Natural killer cell (primary cell): ENCODE results near the gene MAST2. TPM values are rescaled to one million over a fixed set of nuclear protein-coding genes. Genes with fewer than 3 reads are reported as not detected.

Experiments used
- ATAC-seq, 3 donors: fragments of 150-1000 bp in 2 of 3; fragments of 200-7000 bp in 1 of 3; cut with Tn5 transposase; 1 replicate in 1 of 3; 2 replicates in 2 of 3; pipeline ENCODE4 v1.10.0; 2021; ENCODE audit warnings: mild to moderate bottlenecking in 2 of 3, moderate library complexity in 2 of 3
- DNase-seq, 2 donors: peaks; one replicate each; pipeline versions ENCODE4 v3.0.0 to v3.0.0-alpha.2; 2013 to 2021; ENCODE audit warnings: mixed read lengths in 1 of 2
- H3K27ac ChIP-seq: one replicate; pipeline ENCODE4 v1.5.1; 2013; ENCODE audit warnings: mild to moderate bottlenecking, low read length
- H3K27me3 ChIP-seq: one replicate; pipeline ENCODE4 v1.6.1; 2013; ENCODE audit warnings: low read length; ENCODE audit not compliant: control insufficient read depth, insufficient read depth
- H3K36me3 ChIP-seq: one replicate; pipeline ENCODE4 v1.6.1; 2013; ENCODE audit warnings: low read length; ENCODE audit not compliant: control insufficient read depth, insufficient read depth
- H3K4me1 ChIP-seq: one replicate; pipeline ENCODE4 v1.6.1; 2013; ENCODE audit warnings: low read length; ENCODE audit not compliant: control insufficient read depth, insufficient read depth
- H3K4me3 ChIP-seq: one replicate; pipeline ENCODE4 v1.5.1; 2013; ENCODE audit warnings: low read length
- H3K9me3 ChIP-seq: one replicate; pipeline ENCODE4 v1.6.1; 2013; ENCODE audit warnings: low read length; ENCODE audit not compliant: control insufficient read depth, insufficient read depth
- H3K27ac Mint-ChIP-seq, 2 donors: one replicate each; pipeline ENCODE4 v1.8.0; 2022; ENCODE audit warnings: mild to moderate bottlenecking in 2 of 2, mixed read lengths in 2 of 2, moderate library complexity in 1 of 2
- H3K27me3 Mint-ChIP-seq, 2 donors: one replicate each; pipeline ENCODE4 v1.8.0; 2022; ENCODE audit warnings: low read depth in 2 of 2, mixed read lengths in 2 of 2
- H3K36me3 Mint-ChIP-seq: one replicate; pipeline ENCODE4 v1.8.0; 2022; ENCODE audit warnings: mixed read lengths
- H3K4me1 Mint-ChIP-seq, 2 donors: one replicate each; pipeline ENCODE4 v1.8.0; 2022; ENCODE audit warnings: mixed read lengths in 2 of 2
- H3K4me3 Mint-ChIP-seq: one replicate; pipeline ENCODE4 v1.8.0; 2022; ENCODE audit warnings: mild to moderate bottlenecking, moderate library complexity, mixed read lengths
- H3K9me3 Mint-ChIP-seq, 2 donors: one replicate each; pipeline ENCODE4 v1.8.0; 2022; ENCODE audit warnings: mixed read lengths in 2 of 2
- CTCF ChIP-seq: fragments of 200-600 bp; IDR thresholded peaks from one replicate; pipeline ENCODE4 v1.8.0; 2022; ENCODE audit warnings: antibody characterized with exemption
- WGBS: methylation state at CpG from one replicate; pipeline ENCODE4 v1.1.7; 2013; ENCODE audit warnings: missing lambda C conversion rate; ENCODE audit not compliant: insufficient coverage; 5-methylcytosine and 5-hydroxymethylcytosine counted together
- intact Hi-C: fragments of 100-400 bp; cut with micrococcal nuclease; formaldehyde crosslinking; loops from one replicate; pipeline ENCODE4 v1.14.2; 2022
- total RNA-seq, 4 donors: library from RNA; stranded (reverse); fragments of 120-200 nt in 1 of 4; gene quantifications; one replicate each; pipeline versions ENCODE4 v1.2.3 to v1.2.4, GENCODE V29; 2013 to 2022

MAST2 gene
- total RNA-seq, 3 donors from 2014 or later (not counting 1 experiment from before 2014, with no cell fraction given): 25.3 to 28.6 (median 27.9) TPM

GRCh38 chr1:45971922-45972531, 168.6 kb downstream of the MAST2 start:
- H3K27ac Mint-ChIP-seq: no peak overlapping the region
- Histone ChIP-seq H3K9me3 (no peaks in the 10 kb centered on the region), H3K27me3 (no peaks in the 10 kb centered on the region), H3K4me3 (no peak overlapping the region), H3K27ac (no peak overlapping the region), H3K36me3 (no peaks in the 10 kb centered on the region), H3K4me1 (no peaks in the 10 kb centered on the region)
- no peak overlapping the region for H3K4me3 Mint-ChIP-seq
- H3K36me3 Mint-ChIP-seq: no peaks in the 10 kb centered on the region
- TF ChIP-seq CTCF: no peak
- H3K27me3 Mint-ChIP-seq: no peaks in the 10 kb centered on the region
- intact Hi-C loops: no loop called here
- no peaks in the 10 kb centered on the region for H3K4me1 Mint-ChIP-seq
- ATAC-seq (no peak), DNase-seq (no peak)
- H3K9me3 Mint-ChIP-seq: no peaks in the 10 kb centered on the region
- WGBS: 95% methylated on average over 4 of the region's 5 CpGs

- H3K36me3 Mint-ChIP-seq: no peaks in the 10 kb centered on the region
- H3K4me3 Mint-ChIP-seq: no peak overlapping the region
- no peak for TF ChIP-seq CTCF
- no peak overlapping the region for H3K27ac Mint-ChIP-seq
- intact Hi-C loops: no loop called here
- H3K9me3 Mint-ChIP-seq: no peaks in the 10 kb centered on the region
- ATAC-seq: no peak
- no peak for DNase-seq
- H3K36me3 ChIP-seq: no peaks in the 10 kb centered on the region
- no peaks in the 10 kb centered on the region for H3K4me1 Mint-ChIP-seq
- 100% methylated on average over 1 of the region's 2 CpGs for WGBS
- H3K9me3 ChIP-seq: no peaks in the 10 kb centered on the region
- no peak overlapping the region for H3K4me3 ChIP-seq
- no peak overlapping the region for H3K27ac ChIP-seq
- no peaks in the 10 kb centered on the region for H3K27me3 Mint-ChIP-seq
- H3K27me3 ChIP-seq: no peaks in the 10 kb centered on the region
- no peaks in the 10 kb centered on the region for H3K4me1 ChIP-seq
These were observed 169.2 kb downstream of the MAST2 start for GRCh38 chr1:45972621-45973020.

- ATAC-seq (no peak), DNase-seq (no peak)
- intact Hi-C loops: no loop called here
- no peak overlapping the region for H3K27ac ChIP-seq
- no peaks in the 10 kb centered on the region for H3K27me3 ChIP-seq
- TF ChIP-seq CTCF: no peak
- Mint-ChIP-seq H3K27me3 (no peaks in the 10 kb centered on the region), H3K27ac (no peak overlapping the region), H3K36me3 (no peaks in the 10 kb centered on the region), H3K4me1 (no peaks in the 10 kb centered on the region), H3K9me3 (no peaks in the 10 kb centered on the region), H3K4me3 (no peak overlapping the region)
- WGBS: 70% methylated on average over 3 of the region's 3 CpGs
- no peaks in the 10 kb centered on the region for H3K9me3 ChIP-seq
- H3K4me3 ChIP-seq: no peak overlapping the region
- no peaks in the 10 kb centered on the region for H3K36me3 ChIP-seq
- H3K4me1 ChIP-seq: no peaks in the 10 kb centered on the region
These were observed 169.7 kb downstream of the MAST2 start for GRCh38 chr1:45973121-45973520.
